ENCODE data around the gene ZNF41. TPM values are rescaled to one million over a fixed set of nuclear protein-coding genes. Genes with fewer than 3 reads are reported as not detected.

Gene ZNF41
- total RNA-seq, 4 donors from 2014 or later, result 11.0 to 18.1 (median 14.5) TPM

- H3K4me1 ChIP-seq, result no peaks in the 10 kb centered on the region
Measured at GRCh38 chrX:47446971-47447370, 36.1 kb downstream of the ZNF41 start.

GRCh38 chrX:47446431-47446830 is 36.6 kb downstream of the ZNF41 start:
- no peaks in the 10 kb centered on the region for H3K27me3 ChIP-seq
- no peak overlapping the region for H3K27ac ChIP-seq
- 79 to 100% methylated on average over 2 of the region's 2 CpGs for WGBS, 2 donors
- TF ChIP-seq POLR2A (IDR thresholded peaks at IDR 0.05) (no peak), CTCF (IDR thresholded peaks at IDR 0.05) (no peak)
- H3K9me3 ChIP-seq, result no peaks in the 10 kb centered on the region
- intact Hi-C loops (cut with DNase I), result no loop called here
- no peak for DNase-seq
- no peaks in the 10 kb centered on the region for H3K4me1 ChIP-seq
- peaks cover 0 to 8% of the 10 kb centered on the region in 2 donors for H3K36me3 ChIP-seq
- no peak overlapping the region for H3K4me3 ChIP-seq (replicated peaks in 1 of 3)

More at GRCh38 chrX:47446971-47447370, 36.1 kb downstream of the ZNF41 start:
- no peak overlapping the region for H3K4me3 ChIP-seq (replicated peaks in 1 of 3)
- H3K36me3 ChIP-seq, result peaks cover 0 to 10% of the 10 kb centered on the region in 2 donors
- 100% methylated on average over 2 of the region's 2 CpGs for WGBS, 2 donors
- DNase-seq, result no peak
- no peak overlapping the region for H3K27ac ChIP-seq
- no peaks in the 10 kb centered on the region for H3K9me3 ChIP-seq
- TF ChIP-seq CTCF (IDR thresholded peaks at IDR 0.05) (no peak), POLR2A (IDR thresholded peaks at IDR 0.05) (no peak)
- intact Hi-C loops (cut with DNase I), result no loop called here
- H3K27me3 ChIP-seq, result no peaks in the 10 kb centered on the region

- Histone ChIP-seq H3K4me3 (replicated peaks in 1 of 3) (no peak overlapping the region), H3K36me3 (no peaks in the 10 kb centered on the region), H3K4me1 (no peaks in the 10 kb centered on the region), H3K27ac (no peak overlapping the region), H3K9me3 (no peaks in the 10 kb centered on the region), H3K27me3 (no peaks in the 10 kb centered on the region)
- intact Hi-C loops (cut with DNase I), result no loop called here
- no peak for DNase-seq
- TF ChIP-seq POLR2A (IDR thresholded peaks at IDR 0.05) (no peak), CTCF (IDR thresholded peaks at IDR 0.05) (no peak)
- WGBS, 2 donors, result 94 to 98% methylated on average over 5 of the region's 5 CpGs
Measured at GRCh38 chrX:47430925-47431324, 52.1 kb downstream of the ZNF41 start.

GRCh38 chrX:47422444-47422843 is 60.6 kb downstream of the ZNF41 start:
- WGBS, 2 donors, result 92 to 97% methylated on average over 2 of the region's 2 CpGs

GRCh38 chrX:47420962-47421361 is 62.1 kb downstream of the ZNF41 start:
- H3K27me3 ChIP-seq, result no peaks in the 10 kb centered on the region
- DNase-seq, result no peak
- intact Hi-C loops (cut with DNase I), result no loop called here
- no peaks in the 10 kb centered on the region for H3K36me3 ChIP-seq
- TF ChIP-seq POLR2A (IDR thresholded peaks at IDR 0.05), result no peak
- no peak for TF ChIP-seq CTCF (IDR thresholded peaks at IDR 0.05)
- H3K9me3 ChIP-seq, result no peaks in the 10 kb centered on the region
- no peak overlapping the region for H3K4me3 ChIP-seq (replicated peaks in 1 of 3)
- H3K4me1 ChIP-seq, result no peaks in the 10 kb centered on the region
- WGBS, 2 donors, result 52 to 56% methylated on average over 5 of the region's 5 CpGs
- no peak overlapping the region for H3K27ac ChIP-seq

More at GRCh38 chrX:47422444-47422843, 60.6 kb downstream of the ZNF41 start:
- no peak for DNase-seq
- Histone ChIP-seq H3K27me3 (no peaks in the 10 kb centered on the region), H3K4me1 (no peaks in the 10 kb centered on the region), H3K36me3 (no peaks in the 10 kb centered on the region), H3K9me3 (no peaks in the 10 kb centered on the region), H3K4me3 (replicated peaks in 1 of 3) (no peak overlapping the region), H3K27ac (no peak overlapping the region)
- TF ChIP-seq CTCF (IDR thresholded peaks at IDR 0.05) (no peak), POLR2A (IDR thresholded peaks at IDR 0.05) (no peak)
- intact Hi-C loops (cut with DNase I), result no loop called here

All from thyroid gland (tissue), 4 donors.